ENCODE data around the gene PIGK. TPM values are rescaled to one million over a fixed set of nuclear protein-coding genes. Genes with fewer than 3 reads are reported as not detected.

PIGK gene
- total RNA-seq, 1 experiment from 2014 or later = 21.5 TPM

DNA sequence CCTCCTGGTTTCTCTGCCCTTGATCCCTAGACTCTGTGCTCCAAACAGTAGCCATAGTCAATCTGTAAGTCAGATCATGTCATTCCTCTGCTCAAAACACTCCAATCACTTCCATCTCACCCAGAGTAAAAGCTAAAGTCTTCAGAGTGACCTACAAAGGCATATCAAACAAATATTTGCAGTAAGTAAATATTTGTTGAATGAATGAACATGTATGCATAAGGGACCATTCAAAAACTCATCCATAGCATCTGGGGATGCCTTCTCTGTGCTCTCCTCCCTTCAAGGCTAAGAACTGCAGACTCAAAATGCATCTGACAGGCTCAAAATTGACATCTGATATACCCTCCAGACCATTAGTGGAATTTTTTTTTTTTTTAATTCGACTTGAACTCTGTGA lies 44.5 kb upstream of the PIGK start:
- H3K79me2 ChIP-seq (ENCODE audit: low read depth) = no peaks in the 10 kb centered on the region
- no TSS peak for BruUV-seq (replicated peaks)
- H3K9me2 ChIP-seq (ENCODE audit: insufficient read depth) = no peaks in the 10 kb centered on the region; the same call in 1 of the 2 replicates
- CTCF ChIA-PET = no interaction called here
- H3K4me3 ChIP-seq = no peak overlapping the region
- no peaks in the 10 kb centered on the region for H3K4me1 ChIP-seq (replicated peaks; ENCODE audit: insufficient read depth)
- intact Hi-C loops (cut with micrococcal nuclease; ENCODE audit: unreplicated experiment) = no loop called here
- no peak for DNase-seq
- H3K9me3 ChIP-seq (ENCODE audit: insufficient read depth, low read depth) = no peaks in the 10 kb centered on the region
- H3F3A ChIP-seq (ENCODE audit: insufficient read depth, low read depth) = no peaks in the 10 kb centered on the region
- no peaks in the 10 kb centered on the region for H3K36me3 ChIP-seq (ENCODE audit: low read depth)
- no peak overlapping the region for H3K4me2 ChIP-seq
- POLR2A ChIA-PET (ENCODE audit: unreplicated experiment) = no interaction called here
- no peak for TF ChIP-seq EZH2 (IDR thresholded peaks at IDR 0.05; ENCODE audit: low read depth)
- TF ChIP-seq, protein P1, sequence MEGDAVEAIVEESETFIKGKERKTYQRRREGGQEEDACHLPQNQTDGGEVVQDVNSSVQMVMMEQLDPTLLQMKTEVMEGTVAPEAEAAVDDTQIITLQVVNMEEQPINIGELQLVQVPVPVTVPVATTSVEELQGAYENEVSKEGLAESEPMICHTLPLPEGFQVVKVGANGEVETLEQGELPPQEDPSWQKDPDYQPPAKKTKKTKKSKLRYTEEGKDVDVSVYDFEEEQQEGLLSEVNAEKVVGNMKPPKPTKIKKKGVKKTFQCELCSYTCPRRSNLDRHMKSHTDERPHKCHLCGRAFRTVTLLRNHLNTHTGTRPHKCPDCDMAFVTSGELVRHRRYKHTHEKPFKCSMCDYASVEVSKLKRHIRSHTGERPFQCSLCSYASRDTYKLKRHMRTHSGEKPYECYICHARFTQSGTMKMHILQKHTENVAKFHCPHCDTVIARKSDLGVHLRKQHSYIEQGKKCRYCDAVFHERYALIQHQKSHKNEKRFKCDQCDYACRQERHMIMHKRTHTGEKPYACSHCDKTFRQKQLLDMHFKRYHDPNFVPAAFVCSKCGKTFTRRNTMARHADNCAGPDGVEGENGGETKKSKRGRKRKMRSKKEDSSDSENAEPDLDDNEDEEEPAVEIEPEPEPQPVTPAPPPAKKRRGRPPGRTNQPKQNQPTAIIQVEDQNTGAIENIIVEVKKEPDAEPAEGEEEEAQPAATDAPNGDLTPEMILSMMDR (conservative IDR thresholded peaks at IDR 0.05) = no peak
- no peaks in the 10 kb centered on the region for H3K27me3 ChIP-seq (ENCODE audit: insufficient read depth, low read depth)
- H4K20me1 ChIP-seq (ENCODE audit: insufficient read depth) = no peaks in the 10 kb centered on the region
- no peak overlapping the region for H3K27ac ChIP-seq
- H2AFZ ChIP-seq = no peak overlapping the region

DNA sequence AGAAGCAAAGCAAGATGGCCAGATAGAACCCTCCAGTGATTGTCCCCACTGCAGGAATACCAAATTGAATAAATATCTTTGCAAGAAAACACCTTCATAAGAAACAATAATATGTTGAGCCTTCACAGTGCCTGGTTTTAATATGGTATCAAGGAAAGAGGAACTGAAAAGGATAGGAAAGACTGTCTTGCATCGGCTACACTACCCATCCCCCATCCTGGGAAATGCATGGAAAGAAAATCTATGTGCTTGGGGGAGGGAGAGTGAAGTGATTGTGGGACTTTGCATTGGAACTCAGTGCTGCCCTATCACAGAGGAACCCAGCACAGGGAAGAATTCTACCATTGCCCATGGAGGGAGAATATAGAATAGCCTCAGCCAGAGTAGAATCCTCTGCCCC lies 34.0 kb upstream of the PIGK start:
- CTCF ChIA-PET = no interaction called here
- Histone ChIP-seq H3K9me2 (ENCODE audit: insufficient read depth) (no peaks in the 10 kb centered on the region; the same call in 1 of the 2 replicates), H3K4me1 (replicated peaks; ENCODE audit: insufficient read depth) (no peaks in the 10 kb centered on the region), H3K79me2 (ENCODE audit: low read depth) (no peaks in the 10 kb centered on the region), H3K4me3 (no peak overlapping the region), H3K9me3 (ENCODE audit: insufficient read depth, low read depth) (peaks cover 19% of the 10 kb centered on the region; the same call in 1 of the 2 replicates), H3K4me2 (no peak overlapping the region), H4K20me1 (ENCODE audit: insufficient read depth) (no peaks in the 10 kb centered on the region), H3K27me3 (ENCODE audit: insufficient read depth, low read depth) (no peaks in the 10 kb centered on the region), H2AFZ (no peak overlapping the region), H3K36me3 (ENCODE audit: low read depth) (no peaks in the 10 kb centered on the region), H3F3A (ENCODE audit: insufficient read depth, low read depth) (no peaks in the 10 kb centered on the region), H3K27ac (no peak overlapping the region)
- POLR2A ChIA-PET (ENCODE audit: unreplicated experiment) = no interaction called here
- no TSS peak for BruUV-seq (replicated peaks)
- DNase-seq = no peak
- no peak for TF ChIP-seq EZH2 (IDR thresholded peaks at IDR 0.05; ENCODE audit: low read depth)
- TF ChIP-seq, protein P1 (conservative IDR thresholded peaks at IDR 0.05) = no peak
- intact Hi-C loops (cut with micrococcal nuclease; ENCODE audit: unreplicated experiment) = no loop called here

- no TSS peak for BruUV-seq (replicated peaks)
- no peaks in the 10 kb centered on the region for H3K79me2 ChIP-seq (ENCODE audit: low read depth)
- no peaks in the 10 kb centered on the region for H3K4me1 ChIP-seq (replicated peaks; ENCODE audit: insufficient read depth)
- H3K4me2 ChIP-seq = no peak overlapping the region
- no peak overlapping the region for H2AFZ ChIP-seq
- H3K4me3 ChIP-seq = no peak overlapping the region
- intact Hi-C loops (cut with micrococcal nuclease; ENCODE audit: unreplicated experiment) = no loop called here
- ChIA-PET CTCF (no interaction called here), POLR2A (ENCODE audit: unreplicated experiment) (no interaction called here)
- H3K27me3 ChIP-seq (ENCODE audit: insufficient read depth, low read depth) = no peaks in the 10 kb centered on the region
- no peak overlapping the region for H3K27ac ChIP-seq
- no peak for TF ChIP-seq EZH2 (IDR thresholded peaks at IDR 0.05; ENCODE audit: low read depth)
- TF ChIP-seq, protein P1 (conservative IDR thresholded peaks at IDR 0.05) = no peak
- no peaks in the 10 kb centered on the region; the same call in 1 of the 2 replicates for H3K9me2 ChIP-seq (ENCODE audit: insufficient read depth)
- H3F3A ChIP-seq (ENCODE audit: insufficient read depth, low read depth) = no peaks in the 10 kb centered on the region
- no peak for DNase-seq
- H4K20me1 ChIP-seq (ENCODE audit: insufficient read depth) = no peaks in the 10 kb centered on the region
- H3K36me3 ChIP-seq (ENCODE audit: low read depth) = no peaks in the 10 kb centered on the region
- H3K9me3 ChIP-seq (ENCODE audit: insufficient read depth, low read depth) = peaks cover 14% of the 10 kb centered on the region; the same call in 1 of the 2 replicates
Measured at GRCh38 chr1:77250126-77250525, 30.9 kb upstream of the PIGK start.
